ENCODE measurements around the gene ZFP92.

- TF ChIP-seq CTCF (conservative IDR thresholded peaks at IDR 0.05) (no peak), ZFX (IDR thresholded peaks at IDR 0.05) (no peak)
Observed at GRCh38 chrX:153387987-153388721, 23.1 kb upstream of the ZFP92 start.

All from C4-2B (cell line).